ENCODE data around the gene HNMT.

DNA sequence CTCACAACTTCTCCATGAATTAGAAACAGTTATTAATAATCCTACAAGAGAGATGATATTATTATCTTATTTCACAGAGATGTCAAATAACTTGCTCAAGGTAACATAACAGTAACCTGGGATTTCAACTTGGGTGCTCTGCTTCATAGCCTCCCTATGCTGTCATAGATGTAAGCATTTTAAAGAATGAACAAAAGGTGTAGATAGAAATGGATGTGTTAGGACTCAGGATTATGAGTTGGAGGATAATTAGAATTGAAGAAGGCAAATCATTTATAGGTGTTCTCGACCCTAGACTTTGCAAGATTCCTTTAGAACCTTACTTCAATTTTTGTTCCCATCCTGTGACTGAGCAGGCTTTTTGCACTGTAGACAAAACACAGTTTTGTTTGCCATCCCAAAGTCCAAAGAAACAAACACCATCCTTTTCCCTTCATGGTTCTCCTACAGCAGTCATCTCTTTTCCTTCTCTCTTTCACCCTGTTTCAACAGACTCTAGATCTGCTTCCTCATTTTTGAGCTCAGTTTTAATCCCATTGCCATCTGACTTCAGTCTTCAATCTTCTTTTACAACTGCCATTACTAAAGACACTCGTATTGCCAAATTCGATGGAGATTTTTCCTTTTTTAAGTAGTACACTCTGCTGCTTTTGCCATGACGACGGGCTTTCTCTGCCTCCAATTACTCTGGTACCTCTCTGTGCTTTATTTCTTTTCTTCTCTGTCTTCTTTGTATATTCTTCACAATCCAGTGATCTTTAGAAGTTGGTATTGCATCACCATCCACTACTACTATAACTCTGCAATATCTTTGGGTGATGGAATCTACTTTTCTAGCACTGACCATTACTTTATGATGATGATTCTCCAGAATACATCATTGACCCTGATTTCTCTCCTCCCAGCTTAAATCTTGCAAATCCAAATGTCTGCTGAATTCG lies 4.5 kb downstream of the HNMT start:
- TF ChIP-seq, protein P1, sequence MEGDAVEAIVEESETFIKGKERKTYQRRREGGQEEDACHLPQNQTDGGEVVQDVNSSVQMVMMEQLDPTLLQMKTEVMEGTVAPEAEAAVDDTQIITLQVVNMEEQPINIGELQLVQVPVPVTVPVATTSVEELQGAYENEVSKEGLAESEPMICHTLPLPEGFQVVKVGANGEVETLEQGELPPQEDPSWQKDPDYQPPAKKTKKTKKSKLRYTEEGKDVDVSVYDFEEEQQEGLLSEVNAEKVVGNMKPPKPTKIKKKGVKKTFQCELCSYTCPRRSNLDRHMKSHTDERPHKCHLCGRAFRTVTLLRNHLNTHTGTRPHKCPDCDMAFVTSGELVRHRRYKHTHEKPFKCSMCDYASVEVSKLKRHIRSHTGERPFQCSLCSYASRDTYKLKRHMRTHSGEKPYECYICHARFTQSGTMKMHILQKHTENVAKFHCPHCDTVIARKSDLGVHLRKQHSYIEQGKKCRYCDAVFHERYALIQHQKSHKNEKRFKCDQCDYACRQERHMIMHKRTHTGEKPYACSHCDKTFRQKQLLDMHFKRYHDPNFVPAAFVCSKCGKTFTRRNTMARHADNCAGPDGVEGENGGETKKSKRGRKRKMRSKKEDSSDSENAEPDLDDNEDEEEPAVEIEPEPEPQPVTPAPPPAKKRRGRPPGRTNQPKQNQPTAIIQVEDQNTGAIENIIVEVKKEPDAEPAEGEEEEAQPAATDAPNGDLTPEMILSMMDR (IDR thresholded peaks at IDR 0.05) = no peak
- TF ChIP-seq POLR2A (IDR thresholded peaks at IDR 0.05) = no peak

Data from heart left ventricle (tissue), 13 donors.